GM12878 (cell line): ENCODE data around the gene DSTN. TPM values are rescaled to one million over a fixed set of nuclear protein-coding genes. Genes with fewer than 3 reads are reported as not detected.

Experiments used
- ATAC-seq: fragments of 200-7000 bp; cut with Tn5 transposase; 3 replicates; pipeline ENCODE4 v1.9.1; 2020; ENCODE audit warnings: mild to moderate bottlenecking, moderate library complexity
- BruUV-seq: library from RNA; stranded (reverse); fragments of 400-500 nt; replicated peaks from 2 replicates; lab custom pipeline; 2021; lab: Mats Ljungman, UMichigan
- CTCF ChIA-PET: fragments of 300-600 bp; sonication (Branson Sonifier 250); formaldehyde crosslinking; extraction: SDS; loops from one replicate; lab custom pipeline; 2021; ENCODE audit warnings: inconsistent platforms; lab: Yijun Ruan, JAX
- POLR2A ChIA-PET: fragments of 350-600 bp; formaldehyde crosslinking; extraction: SDS; loops from one replicate; lab custom pipeline; 2021; ENCODE audit warnings: inconsistent platforms; lab: Charles Lee
- RAD21 ChIA-PET: fragments of 300-600 bp; sonication (Branson Sonifier 250); formaldehyde crosslinking; loops from one replicate; lab custom pipeline; 2023; ENCODE audit warnings: antibody characterized with exemption; ENCODE audit not compliant: unreplicated experiment; lab: Charles Lee
- SMC1A ChIA-PET: fragments of 300-600 bp; sonication (Branson Sonifier 250); formaldehyde crosslinking; loops from one replicate; lab custom pipeline; 2023; ENCODE audit not compliant: unreplicated experiment, uncharacterized antibody; lab: Charles Lee
- DNase-seq: peaks from one replicate; pipeline ENCODE4 v3.0.0-alpha.2; 2011; ENCODE audit warnings: low read depth, low spot score
- FAIRE-seq: peaks from 3 replicates; lab custom pipeline; 2011; peaks lifted over from hg19 to GRCh38; lab: Jason Lieb, UNC
- H2AFZ ChIP-seq: 2 replicates; pipeline ENCODE4 v1.6.0; 2011; ENCODE audit warnings: low read depth, low read length, control low read depth; ENCODE audit not compliant: control insufficient read depth
- H3K27ac ChIP-seq: 2 replicates; pipeline ENCODE4 v1.5.1; 2011; ENCODE audit warnings: control low read depth; ENCODE audit not compliant: control insufficient read depth, insufficient read depth
- H3K27me3 ChIP-seq, 2 experiments: replicated peaks in 1 of 2; 2 replicates each; pipeline versions ENCODE4 v1.6.0 to v1.6.1; 2011; ENCODE audit warnings: low read length in 1 of 2; ENCODE audit not compliant: control insufficient read depth in 2 of 2, insufficient read depth in 2 of 2
- H3K36me3 ChIP-seq, 2 experiments: 2 replicates each; pipeline ENCODE4 v1.5.1; 2011; ENCODE audit warnings: low read length in 1 of 2; ENCODE audit not compliant: control insufficient read depth in 2 of 2, insufficient read depth in 2 of 2
- H3K4me1 ChIP-seq: 2 replicates; pipeline ENCODE4 v1.6.1; 2011; ENCODE audit warnings: mild to moderate bottlenecking, low read length, moderate library complexity, mixed read lengths; ENCODE audit not compliant: control insufficient read depth, insufficient read depth
- H3K4me2 ChIP-seq: 2 replicates; pipeline ENCODE4 v1.6.0; 2011; ENCODE audit warnings: control low read depth; ENCODE audit not compliant: control insufficient read depth, insufficient read depth
- H3K4me3 ChIP-seq: fragments of 200-600 bp; sonication (generic); 2 replicates; pipeline ENCODE4 v1.5.1; 2016
- H3K79me2 ChIP-seq: 2 replicates; pipeline ENCODE4 v1.6.0; 2011; ENCODE audit warnings: low read length; ENCODE audit not compliant: control insufficient read depth, insufficient read depth
- H3K9ac ChIP-seq: 2 replicates; pipeline ENCODE4 v1.8.0; 2011; ENCODE audit warnings: low read length, control low read depth, mixed read lengths; ENCODE audit not compliant: control insufficient read depth, insufficient read depth
- H3K9me3 ChIP-seq: replicated peaks from 3 replicates; pipeline ENCODE4 v1.5.1; 2011; ENCODE audit warnings: mild to moderate bottlenecking, low read length; ENCODE audit not compliant: control insufficient read depth, insufficient read depth
- H4K20me1 ChIP-seq: 2 replicates; pipeline ENCODE4 v1.6.0; 2011; ENCODE audit not compliant: control insufficient read depth, insufficient read depth
- BACH1 ChIP-seq: fragments of 450-650 bp; IDR thresholded peaks from 2 replicates; pipeline ENCODE4 v1.6.1; 2017; ENCODE audit warnings: mild to moderate bottlenecking, borderline replicate concordance
- CHD2 ChIP-seq: IDR thresholded peaks from 2 replicates; pipeline ENCODE4 v1.6.1; 2011; ENCODE audit warnings: low read depth, low read length, improper control_type of control experiment, borderline replicate concordance
- E2F8 ChIP-seq: fragments of 450-650 bp; IDR thresholded peaks from 2 replicates; pipeline ENCODE4 v1.6.1; 2018; ENCODE audit warnings: mild to moderate bottlenecking, low read depth, moderate library complexity; ENCODE audit not compliant: partially characterized antibody
- EGR1 ChIP-seq, 2 experiments: IDR thresholded peaks; 1 replicate in 1 of 2; 2 replicates in 1 of 2; pipeline ENCODE4 v1.6.1; 2011 to 2012; ENCODE audit warnings: low read depth in 2 of 2, low read length in 2 of 2, borderline replicate concordance in 1 of 2, mild to moderate bottlenecking in 1 of 2, moderate library complexity in 1 of 2
- HCFC1 ChIP-seq: fragments of 150-350 bp; IDR thresholded peaks from 2 replicates; pipeline ENCODE4 v1.6.1; 2014; ENCODE audit warnings: low read length
- NBN ChIP-seq: fragments of 450-650 bp; IDR thresholded peaks from 2 replicates; pipeline ENCODE4 v1.6.1; 2016
- NFIC ChIP-seq: IDR thresholded peaks from 2 replicates; pipeline ENCODE4 v1.6.1; 2012; ENCODE audit warnings: low read depth, mild to moderate bottlenecking, inconsistent platforms, low read length, moderate library complexity
- PBX3 ChIP-seq: IDR thresholded peaks from 2 replicates; pipeline ENCODE4 v1.6.1; 2011; ENCODE audit warnings: mild to moderate bottlenecking, low read depth, low read length, moderate library complexity; ENCODE audit not compliant: insufficient replicate concordance
- SMC3 ChIP-seq: IDR thresholded peaks from 2 replicates; pipeline ENCODE4 v1.6.1; 2011; ENCODE audit warnings: low read length, improper control_type of control experiment, borderline replicate concordance
- SP1 ChIP-seq: IDR thresholded peaks from one replicate; pipeline ENCODE4 v1.6.1; 2011; ENCODE audit warnings: low read depth, low read length
- USF1 ChIP-seq: IDR thresholded peaks from 2 replicates; pipeline ENCODE4 v1.6.1; 2011; ENCODE audit warnings: borderline replicate concordance, low read depth, mild to moderate bottlenecking, moderate library complexity, mixed read lengths, low read length; ENCODE audit not compliant: insufficient read depth; ENCODE audit errors: extremely low read length
- WGBS: methylation state at CpG from one replicate; pipeline ENCODE4 v1.1.6; 2016; ENCODE audit warnings: low lambda C conversion rate; ENCODE audit not compliant: insufficient replicate concordance, insufficient coverage; ENCODE audit errors: missing lambda C conversion rate; 5-methylcytosine and 5-hydroxymethylcytosine counted together
- in situ Hi-C: fragments of 300-500 bp; cut with MboI; formaldehyde crosslinking; loops from 9 replicates; pipeline ENCODE4 v1.14.3; 2018; ENCODE audit warnings: mixed read lengths
- intact Hi-C: fragments of 100-400 bp; cut with micrococcal nuclease; formaldehyde crosslinking; loops from one replicate; pipeline ENCODE4 v1.14.2; 2022; ENCODE audit not compliant: unreplicated experiment
- polyA plus RNA-seq, 11 experiments: library from polyadenylated mRNA; depleted of rRNA in 4 of 11; unstranded in 6 of 11; stranded (reverse) in 5 of 11; fragments of >200 nt; fragmentation: Nextera tagmentation in 4 of 11; fragmentation: Illumina TruSeq in 1 of 11; extraction: Ambion mirVana in 4 of 11; extraction: Trizol in 1 of 11; gene quantifications; 1 replicate in 1 of 11; 2 replicates in 10 of 11; pipeline versions ENCODE4 v1.2.1 to v1.2.3, GENCODE V29; 2011 to 2016; ENCODE audit warnings: inconsistent platforms in 2 of 11, missing spikeins in 2 of 11, low read depth in 1 of 11
- total RNA-seq, 4 experiments: library from RNA; depleted of rRNA in 3 of 4; stranded (reverse); fragments of >200 nt in 3 of 4; fragmentation: Illumina TruSeq in 1 of 4; extraction: Trizol in 1 of 4; gene quantifications; 2 replicates each; pipeline versions ENCODE4 v1.2.1 to v1.2.3, GENCODE V29; 2013 to 2021
- TF ChIP-seq, protein P1 (sequence below): IDR thresholded peaks from 2 replicates; pipeline ENCODE4 v1.6.1; 2011; ENCODE audit warnings: low read depth, low read length, improper control_type of control experiment, borderline replicate concordance

Gene DSTN
- total and polyA plus RNA-seq, 10 of the 15 experiments (the other 5 are each of a cell fraction or from before 2014, with no cell fraction given), result 26.7 to 137 (median 40.8) TPM

DNA sequence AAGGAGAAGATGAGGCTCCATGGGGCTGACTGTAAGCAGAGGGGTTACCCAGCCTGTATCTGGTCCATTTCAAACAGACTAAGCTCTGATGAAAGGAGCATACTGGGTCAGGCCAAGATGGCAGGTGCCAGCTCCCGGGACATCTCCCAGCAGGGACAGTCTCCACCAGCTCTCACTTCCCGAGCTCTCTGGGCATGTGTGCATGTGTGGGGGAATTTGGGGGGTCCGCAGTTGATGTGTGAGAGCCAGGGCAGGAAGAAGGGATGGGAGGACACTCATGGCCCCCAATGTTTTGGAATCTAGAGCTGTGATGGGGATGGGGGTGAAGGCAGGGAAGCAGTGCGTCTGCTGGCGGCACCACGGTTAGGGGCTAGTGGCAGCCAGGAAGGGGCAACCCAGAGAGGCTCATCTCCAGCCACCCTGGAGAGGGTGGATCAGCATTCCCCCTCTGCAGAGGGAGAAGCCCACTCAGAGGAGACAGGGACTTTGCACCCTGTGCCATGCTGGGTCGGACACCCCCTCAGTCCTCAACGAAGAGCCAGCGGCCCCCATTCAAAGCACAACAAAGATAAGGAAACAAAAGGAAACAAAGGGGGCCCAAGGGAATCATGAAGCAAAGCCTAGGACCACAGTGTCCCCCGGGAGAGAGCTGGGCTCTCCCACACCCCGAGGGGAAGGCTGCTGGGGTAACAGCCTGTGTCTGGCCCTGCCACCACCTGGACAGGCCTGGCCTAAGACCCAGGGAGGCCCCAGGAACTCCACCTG, 52.4 kb downstream of the DSTN start (continued):
- TF ChIP-seq SP1, result no peak
- no peak for TF ChIP-seq E2F8
- TF ChIP-seq CHD2, result no peak
- TF ChIP-seq USF1, result no peak

- intact Hi-C loops, result no loop called here
- no peaks in the 10 kb centered on the region for H3K9me3 ChIP-seq
- no peaks in the 10 kb centered on the region for H3K4me1 ChIP-seq
- RAD21 ChIA-PET, result no interaction called here
- no TSS peak for BruUV-seq
- H3K4me2 ChIP-seq, result no peak overlapping the region
- SMC1A ChIA-PET, result no interaction called here
- H3K79me2 ChIP-seq, result no peaks in the 10 kb centered on the region
- no peak for DNase-seq
- peaks cover 16 to 17% of the 10 kb centered on the region in 2 experiments; a peak in 3 of 4 replicates for H3K36me3 ChIP-seq
- no peak overlapping the region for H3K27ac ChIP-seq
- H3K27me3 ChIP-seq, result no peaks in the 10 kb centered on the region
- no peak overlapping the region for H2AFZ ChIP-seq
- no peak overlapping the region for H3K9ac ChIP-seq
- TF ChIP-seq, protein P1, sequence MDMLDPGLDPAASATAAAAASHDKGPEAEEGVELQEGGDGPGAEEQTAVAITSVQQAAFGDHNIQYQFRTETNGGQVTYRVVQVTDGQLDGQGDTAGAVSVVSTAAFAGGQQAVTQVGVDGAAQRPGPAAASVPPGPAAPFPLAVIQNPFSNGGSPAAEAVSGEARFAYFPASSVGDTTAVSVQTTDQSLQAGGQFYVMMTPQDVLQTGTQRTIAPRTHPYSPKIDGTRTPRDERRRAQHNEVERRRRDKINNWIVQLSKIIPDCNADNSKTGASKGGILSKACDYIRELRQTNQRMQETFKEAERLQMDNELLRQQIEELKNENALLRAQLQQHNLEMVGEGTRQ, result no peak
- TF ChIP-seq NFIC, result no peak
- no peak for TF ChIP-seq HCFC1
- no peak for TF ChIP-seq PBX3
- no peak for TF ChIP-seq SMC3
- no peak for TF ChIP-seq EGR1 (IDR thresholded peaks at IDR 0.05; ENCODE audit: borderline replicate concordance in 1 of 2, low read depth in 2 of 2, low read length in 2 of 2)
- no peak for TF ChIP-seq NBN
- TF ChIP-seq BACH1, result no peak
- TF ChIP-seq, all 136 proteins: peak for 0
- H4K20me1 ChIP-seq, result no peaks in the 10 kb centered on the region
- FAIRE-seq (no peak), ATAC-seq (no peak)
- 96% methylated on average over 9 of the region's 9 CpGs for WGBS
- no peak overlapping the region for H3K4me3 ChIP-seq
- ChIA-PET CTCF (interaction anchor here (0.6 kb wide), 1 partner anchor 274 kb away, joined by 3 read pairs; no protein-coding TSS in a partner anchor), POLR2A (no interaction called here)
- in situ Hi-C loops, result no loop called here
These were observed 53.1 kb downstream of the DSTN start for GRCh38 chr20:17622851-17623508.
